Measurements from ENCODE around the gene GRK5. TPM values are rescaled to one million over a fixed set of nuclear protein-coding genes. Genes with fewer than 3 reads are reported as not detected.

GRK5 gene
- total and polyA plus RNA-seq, 2 donors = 23.8 to 27.0 TPM

- Histone ChIP-seq H3K4me3 (ENCODE audit: low read depth, low read length) (no peak overlapping the region), H3K4me1 (ENCODE audit: insufficient read depth) (no peaks in the 10 kb centered on the region), H3K27ac (ENCODE audit: low read depth) (no peak overlapping the region), H3K36me3 (ENCODE audit: insufficient read depth) (no peaks in the 10 kb centered on the region)
- DNase-seq (ENCODE audit: extremely low spot score) = no peak
- WGBS = 77% methylated on average over 9 of the region's 9 CpGs
Measured at GRCh38 chr10:119483839-119484238, 276.5 kb downstream of the GRK5 start.

- no peaks in the 10 kb centered on the region for H3K36me3 ChIP-seq (ENCODE audit: insufficient read depth)
- H3K4me3 ChIP-seq (ENCODE audit: low read depth, low read length) = no peak overlapping the region
- no peaks in the 10 kb centered on the region for H3K4me1 ChIP-seq (ENCODE audit: insufficient read depth)
- no peak for DNase-seq (ENCODE audit: extremely low spot score)
- 55% methylated on average over 7 of the region's 7 CpGs for WGBS
- H3K27ac ChIP-seq (ENCODE audit: low read depth) = no peak overlapping the region
Measured at GRCh38 chr10:119488675-119489074, 281.3 kb downstream of the GRK5 start.

GRCh38 chr10:119489991-119490326, 282.6 kb downstream of the GRK5 start:
- H3K36me3 ChIP-seq (ENCODE audit: insufficient read depth) = no peaks in the 10 kb centered on the region
- H3K4me3 ChIP-seq (ENCODE audit: low read depth, low read length) = no peak overlapping the region
- WGBS = 65% methylated on average over 5 of the region's 5 CpGs
- no peaks in the 10 kb centered on the region for H3K4me1 ChIP-seq (ENCODE audit: insufficient read depth)
- H3K27ac ChIP-seq (ENCODE audit: low read depth) = no peak overlapping the region
- no peak for DNase-seq (ENCODE audit: extremely low spot score)

- DNase-seq (ENCODE audit: extremely low spot score) = no peak
- whole genome bisulfite sequencing = 50% methylated on average over 6 of the region's 6 CpGs
- Histone ChIP-seq H3K4me3 (ENCODE audit: low read depth, low read length) (no peak overlapping the region), H3K4me1 (ENCODE audit: insufficient read depth) (no peaks in the 10 kb centered on the region), H3K36me3 (ENCODE audit: insufficient read depth) (no peaks in the 10 kb centered on the region), H3K27ac (ENCODE audit: low read depth) (no peak overlapping the region)
Measured at GRCh38 chr10:119491966-119492757, 284.8 kb downstream of the GRK5 start.

DNA sequence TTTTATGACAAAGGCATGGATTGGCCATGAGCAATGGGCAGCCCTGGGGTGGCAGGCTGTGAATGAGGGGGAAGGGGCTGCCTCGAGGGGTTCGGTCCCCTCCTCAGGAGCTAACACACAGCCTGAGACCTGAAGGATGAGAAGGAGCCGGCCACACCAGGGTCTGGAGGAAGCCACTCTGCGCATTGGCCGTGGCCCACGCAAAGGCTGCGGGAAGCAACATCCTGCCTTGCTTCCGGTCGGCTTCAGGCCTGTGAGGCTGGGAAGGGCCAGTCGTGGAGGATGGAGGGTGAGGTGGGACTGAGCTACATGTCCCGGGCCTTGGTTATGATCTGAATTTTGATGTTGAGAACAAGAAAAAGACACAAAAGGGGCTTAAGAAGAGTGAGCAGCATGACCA, 285.8 kb downstream of the GRK5 start:
- no peaks in the 10 kb centered on the region for H3K36me3 ChIP-seq (ENCODE audit: insufficient read depth)
- WGBS = 79% methylated on average over 11 of the region's 11 CpGs
- no peaks in the 10 kb centered on the region for H3K4me1 ChIP-seq (ENCODE audit: insufficient read depth)
- no peak for DNase-seq (ENCODE audit: extremely low spot score)
- H3K4me3 ChIP-seq (ENCODE audit: low read depth, low read length) = no peak overlapping the region
- peak overlapping the region; percentile 26 for H3K27ac ChIP-seq (ENCODE audit: low read depth)

DNA sequence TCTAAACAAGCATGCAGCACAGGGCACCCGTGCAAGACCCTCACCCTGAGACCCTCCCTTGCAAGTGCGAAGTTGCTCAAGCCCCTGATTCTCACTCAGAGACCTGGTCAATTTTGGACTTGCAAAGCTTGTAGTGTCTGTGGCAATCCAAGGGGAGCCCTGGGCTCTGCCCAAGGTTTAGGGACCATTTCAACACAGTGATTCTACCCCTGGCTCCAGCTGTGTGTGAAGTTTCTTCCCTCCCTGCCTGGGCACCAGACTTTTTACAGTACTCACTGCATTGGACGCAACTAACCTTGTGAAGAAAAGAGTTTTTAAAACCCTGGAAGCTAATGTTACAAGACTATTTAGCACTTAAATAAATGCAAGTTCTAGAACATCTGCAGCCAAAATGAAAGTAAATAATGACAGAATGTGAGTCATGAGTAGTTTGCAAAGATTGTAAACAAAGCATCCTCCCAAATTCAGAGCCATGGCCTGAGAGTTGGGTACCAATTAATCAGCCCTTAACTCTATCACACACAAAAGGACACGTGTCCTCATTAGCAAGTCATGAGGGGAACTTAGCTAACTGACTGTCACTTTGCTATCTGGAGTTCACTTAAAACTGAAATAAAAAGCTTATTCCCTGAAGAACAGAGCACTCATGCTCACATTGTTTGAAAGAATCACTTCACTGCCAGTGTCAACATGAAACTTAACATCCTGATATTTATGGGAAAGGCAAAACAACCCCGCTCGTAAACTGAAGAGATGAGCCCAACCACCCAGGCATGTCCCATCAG, 287.1 kb downstream of the GRK5 start:
- Histone ChIP-seq H3K4me1 (ENCODE audit: insufficient read depth) (no peaks in the 10 kb centered on the region), H3K36me3 (ENCODE audit: insufficient read depth) (no peaks in the 10 kb centered on the region), H3K27ac (ENCODE audit: low read depth) (no peak overlapping the region), H3K4me3 (ENCODE audit: low read depth, low read length) (no peak overlapping the region)
- WGBS = 38% methylated on average over 6 of the region's 6 CpGs
- no peak for DNase-seq (ENCODE audit: extremely low spot score)

GRCh38 chr10:119495021-119495505, 287.7 kb downstream of the GRK5 start:
- no peak for DNase-seq (ENCODE audit: extremely low spot score)
- WGBS = 85% methylated on average over 5 of the region's 5 CpGs
- H3K4me1 ChIP-seq (ENCODE audit: insufficient read depth) = no peaks in the 10 kb centered on the region
- H3K27ac ChIP-seq (ENCODE audit: low read depth) = no peak overlapping the region
- H3K36me3 ChIP-seq (ENCODE audit: insufficient read depth) = no peaks in the 10 kb centered on the region
- H3K4me3 ChIP-seq (ENCODE audit: low read depth, low read length) = no peak overlapping the region

GRCh38 chr10:119495545-119495944, 288.2 kb downstream of the GRK5 start:
- Histone ChIP-seq H3K4me3 (ENCODE audit: low read depth, low read length) (no peak overlapping the region), H3K36me3 (ENCODE audit: insufficient read depth) (no peaks in the 10 kb centered on the region), H3K4me1 (ENCODE audit: insufficient read depth) (no peaks in the 10 kb centered on the region), H3K27ac (ENCODE audit: low read depth) (no peak overlapping the region)
- DNase-seq (ENCODE audit: extremely low spot score) = no peak
- WGBS = 86% methylated on average over 3 of the region's 3 CpGs

GRCh38 chr10:119496273-119496672, 288.9 kb downstream of the GRK5 start:
- Histone ChIP-seq H3K4me1 (ENCODE audit: insufficient read depth) (no peaks in the 10 kb centered on the region), H3K4me3 (ENCODE audit: low read depth, low read length) (no peak overlapping the region), H3K36me3 (ENCODE audit: insufficient read depth) (no peaks in the 10 kb centered on the region), H3K27ac (ENCODE audit: low read depth) (no peak overlapping the region)
- DNase-seq (ENCODE audit: extremely low spot score) = no peak
- WGBS = 92% methylated on average over 7 of the region's 7 CpGs

DNA sequence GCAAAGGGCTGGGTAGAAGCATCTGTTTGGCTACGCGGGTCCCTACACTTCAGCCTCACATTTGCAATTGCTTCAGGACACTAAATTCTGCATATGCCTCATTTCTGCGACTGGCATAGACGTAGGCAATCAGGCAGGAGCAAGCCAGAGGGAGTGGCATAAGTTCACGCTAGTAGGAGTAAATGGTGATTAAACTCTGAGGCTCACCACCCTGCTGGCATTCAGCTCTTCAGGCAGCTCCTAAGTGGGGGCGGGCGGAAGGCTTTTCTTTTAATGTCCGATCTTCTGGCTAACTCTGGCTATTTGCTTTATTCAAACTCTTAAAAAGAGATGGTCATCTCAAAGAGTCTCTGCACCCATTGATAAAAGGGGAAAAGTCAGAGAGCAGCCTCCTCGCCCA, 289.9 kb downstream of the GRK5 start:
- DNase-seq (ENCODE audit: extremely low spot score) = no peak
- 95% methylated on average over 9 of the region's 9 CpGs for WGBS

DNA sequence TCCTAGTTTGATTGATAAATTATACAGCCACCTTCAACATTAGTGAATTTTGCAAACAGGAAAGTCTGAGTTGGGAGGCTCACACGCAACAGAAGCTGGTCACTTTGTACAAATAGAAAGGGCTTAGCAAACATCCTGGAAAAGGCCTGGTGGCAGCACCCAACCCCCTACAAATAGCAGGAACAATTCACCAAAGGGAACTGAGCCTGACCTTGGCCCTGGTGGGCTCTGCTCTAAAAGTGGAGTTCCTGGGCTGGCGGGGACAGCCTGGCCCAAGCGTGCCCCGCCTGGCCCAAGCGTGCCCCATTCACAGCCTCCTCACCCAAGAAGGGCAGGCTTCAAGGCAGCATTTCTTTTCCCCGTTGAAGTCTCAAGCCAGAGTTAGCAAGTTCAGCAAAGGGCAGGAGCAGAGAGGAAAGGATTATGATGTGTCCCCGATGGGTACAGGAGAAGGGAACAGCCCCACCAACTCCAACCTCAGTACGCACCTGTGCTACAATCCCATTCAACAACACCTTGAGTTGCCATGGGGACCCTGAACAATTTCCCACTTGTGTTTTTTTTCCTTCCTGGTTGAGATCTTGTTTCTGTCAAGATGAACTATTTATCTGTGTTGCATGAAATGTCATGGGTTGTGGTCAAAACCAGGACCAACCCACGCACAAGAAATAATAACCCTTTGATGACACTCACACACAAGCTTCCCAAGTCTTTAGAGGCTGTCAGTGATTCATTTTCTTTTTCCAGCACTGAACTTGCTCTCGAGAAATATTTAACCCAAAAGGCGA, 291.7 kb downstream of the GRK5 start:
- no peaks in the 10 kb centered on the region for H3K4me1 ChIP-seq (ENCODE audit: insufficient read depth)
- WGBS = 77% methylated on average over 11 of the region's 11 CpGs
- no peaks in the 10 kb centered on the region for H3K36me3 ChIP-seq (ENCODE audit: insufficient read depth)
- H3K27ac ChIP-seq (ENCODE audit: low read depth) = no peak overlapping the region
- H3K4me3 ChIP-seq (ENCODE audit: low read depth, low read length) = no peak overlapping the region
- no peak for DNase-seq (ENCODE audit: extremely low spot score)

More for the DNA sequence above, 289.9 kb downstream of the GRK5 start:
- H3K27ac ChIP-seq (ENCODE audit: low read depth) = no peak overlapping the region
- no peaks in the 10 kb centered on the region for H3K4me1 ChIP-seq (ENCODE audit: insufficient read depth)
- no peak overlapping the region for H3K4me3 ChIP-seq (ENCODE audit: low read depth, low read length)
- no peaks in the 10 kb centered on the region for H3K36me3 ChIP-seq (ENCODE audit: insufficient read depth)

DNA sequence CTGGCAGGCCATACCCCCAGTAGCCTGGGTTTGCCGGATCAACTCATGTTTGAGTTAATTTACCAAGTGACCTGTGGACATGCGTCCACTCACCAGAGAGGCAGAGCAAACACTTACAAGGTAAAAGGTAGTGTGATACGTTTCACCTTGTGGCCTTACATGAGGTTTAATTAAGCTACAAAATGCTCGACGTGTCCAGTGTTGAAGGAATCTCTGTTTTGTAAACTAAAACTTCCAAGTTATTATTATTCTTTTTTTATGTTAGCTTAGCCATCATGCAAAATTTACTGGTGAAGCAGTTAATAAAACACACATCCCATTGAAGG, 292.3 kb downstream of the GRK5 start:
- Histone ChIP-seq H3K27ac (ENCODE audit: low read depth) (no peak overlapping the region), H3K4me3 (ENCODE audit: low read depth, low read length) (no peak overlapping the region)

GRCh38 chr10:119500123-119500795, 292.9 kb downstream of the GRK5 start:
- DNase-seq (ENCODE audit: extremely low spot score) = no peak
- Histone ChIP-seq H3K4me3 (ENCODE audit: low read depth, low read length) (no peak overlapping the region), H3K27ac (ENCODE audit: low read depth) (no peak overlapping the region), H3K36me3 (ENCODE audit: insufficient read depth) (no peaks in the 10 kb centered on the region), H3K4me1 (ENCODE audit: insufficient read depth) (no peaks in the 10 kb centered on the region)
- WGBS = 32% methylated on average over 8 of the region's 8 CpGs

More for the DNA sequence above, 292.3 kb downstream of the GRK5 start:
- Histone ChIP-seq H3K4me1 (ENCODE audit: insufficient read depth) (no peaks in the 10 kb centered on the region), H3K36me3 (ENCODE audit: insufficient read depth) (no peaks in the 10 kb centered on the region)
- DNase-seq (ENCODE audit: extremely low spot score) = no peak
- WGBS = 49% methylated on average over 5 of the region's 5 CpGs
